HepG2 (cell line): ENCODE results near the gene RAE1.

Source experiments
- CHD2 ChIP-seq: IDR thresholded peaks from 2 replicates; pipeline ENCODE4 v1.6.1; 2011; ENCODE audit warnings: low read depth, low read length, improper control_type of control experiment
- CTCF ChIP-seq: sonication (generic); formaldehyde crosslinking; IDR thresholded peaks from 2 replicates; pipeline ENCODE4 v1.5.0; 2020; ENCODE audit warnings: mild to moderate bottlenecking, missing genetic modification reagents, moderate library complexity
- ETV6 ChIP-seq: sonication (generic); formaldehyde crosslinking; conservative IDR thresholded peaks from 2 replicates; pipeline ENCODE4 v1.4.0; 2020; ENCODE audit warnings: missing genetic modification reagents
- FUBP1 ChIP-seq: sonication (generic); formaldehyde crosslinking; IDR thresholded peaks from 2 replicates; pipeline ENCODE4 v1.5.1; 2020; ENCODE audit warnings: missing genetic modification reagents, mild to moderate bottlenecking, borderline replicate concordance
- HNRNPH1 ChIP-seq: fragments of 200-400 bp; formaldehyde crosslinking; optimal IDR thresholded peaks from 2 replicates; pipeline ENCODE3; 2017; ENCODE audit warnings: mild to moderate bottlenecking, low read depth, low read length
- HOXD1 ChIP-seq: sonication (generic); formaldehyde crosslinking; IDR thresholded peaks from 2 replicates; pipeline ENCODE4 v1.5.0; 2020; ENCODE audit warnings: missing genetic modification reagents
- KAT7 ChIP-seq: IDR thresholded peaks from 2 replicates; pipeline ENCODE4 v1.6.1; 2018; ENCODE audit warnings: borderline replicate concordance, missing compliant biosample characterization
- NFRKB ChIP-seq: fragments of 450-650 bp; IDR thresholded peaks from 2 replicates; pipeline ENCODE4 v1.6.1; 2017
- POLR2A ChIP-seq, 2 experiments: IDR thresholded peaks; 2 replicates each; pipeline ENCODE4 v1.6.1; 2011; ENCODE audit warnings: low read depth in 2 of 2, low read length in 2 of 2, mild to moderate bottlenecking in 1 of 2, moderate library complexity in 1 of 2; ENCODE audit not compliant: insufficient read depth in 1 of 2
- TAF1 ChIP-seq: sonication (generic); formaldehyde crosslinking; IDR thresholded peaks from 2 replicates; pipeline ENCODE4 v1.4.0; 2020; ENCODE audit warnings: missing genetic modification reagents
- ZFP36L1 ChIP-seq: sonication (generic); formaldehyde crosslinking; IDR thresholded peaks from 2 replicates; pipeline ENCODE4 v1.8.0; 2022; ENCODE audit warnings: mild to moderate bottlenecking, missing genetic modification reagents, moderate library complexity

GRCh38 chr20:57422254-57422653 lies 71.2 kb downstream of the RAE1 start:
- TF ChIP-seq NFRKB (no peak), HNRNPH1 (no peak), ZFP36L1 (CRISPR knock-in tag) (no peak), KAT7 (CRISPR knock-in tag) (no peak), HOXD1 (no peak), TAF1 (no peak), FUBP1 (CRISPR knock-in tag) (no peak), POLR2A (IDR thresholded peaks at IDR 0.05; ENCODE audit: insufficient read depth in 1 of 2, low read depth in 2 of 2, low read length in 2 of 2) (no peak), CHD2 (no peak), ETV6 (no peak), CTCF (CRISPR knock-in tag) (no peak)
